Measurements from ENCODE around the gene ANTXRL.

- TF ChIP-seq, protein P1, sequence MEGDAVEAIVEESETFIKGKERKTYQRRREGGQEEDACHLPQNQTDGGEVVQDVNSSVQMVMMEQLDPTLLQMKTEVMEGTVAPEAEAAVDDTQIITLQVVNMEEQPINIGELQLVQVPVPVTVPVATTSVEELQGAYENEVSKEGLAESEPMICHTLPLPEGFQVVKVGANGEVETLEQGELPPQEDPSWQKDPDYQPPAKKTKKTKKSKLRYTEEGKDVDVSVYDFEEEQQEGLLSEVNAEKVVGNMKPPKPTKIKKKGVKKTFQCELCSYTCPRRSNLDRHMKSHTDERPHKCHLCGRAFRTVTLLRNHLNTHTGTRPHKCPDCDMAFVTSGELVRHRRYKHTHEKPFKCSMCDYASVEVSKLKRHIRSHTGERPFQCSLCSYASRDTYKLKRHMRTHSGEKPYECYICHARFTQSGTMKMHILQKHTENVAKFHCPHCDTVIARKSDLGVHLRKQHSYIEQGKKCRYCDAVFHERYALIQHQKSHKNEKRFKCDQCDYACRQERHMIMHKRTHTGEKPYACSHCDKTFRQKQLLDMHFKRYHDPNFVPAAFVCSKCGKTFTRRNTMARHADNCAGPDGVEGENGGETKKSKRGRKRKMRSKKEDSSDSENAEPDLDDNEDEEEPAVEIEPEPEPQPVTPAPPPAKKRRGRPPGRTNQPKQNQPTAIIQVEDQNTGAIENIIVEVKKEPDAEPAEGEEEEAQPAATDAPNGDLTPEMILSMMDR (conservative IDR thresholded peaks at IDR 0.05) = no peak
- no peak for TF ChIP-seq EZH2 (IDR thresholded peaks at IDR 0.05; ENCODE audit: low read depth)
These were observed 13.9 kb upstream of the ANTXRL start for GRCh38 chr10:46272863-46273415.
